GM12873 (cell line): Measurements from ENCODE around the gene HAPSTR1.

Source experiments
- TF ChIP-seq, protein P1 (sequence below): IDR thresholded peaks from 2 replicates; pipeline ENCODE4 v1.5.1; 2012; ENCODE audit warnings: low read depth, mild to moderate bottlenecking, moderate library complexity, low read length, control low read depth; ENCODE audit not compliant: insufficient read depth; ENCODE audit errors: missing control alignments

HAPSTR1 gene

DNA sequence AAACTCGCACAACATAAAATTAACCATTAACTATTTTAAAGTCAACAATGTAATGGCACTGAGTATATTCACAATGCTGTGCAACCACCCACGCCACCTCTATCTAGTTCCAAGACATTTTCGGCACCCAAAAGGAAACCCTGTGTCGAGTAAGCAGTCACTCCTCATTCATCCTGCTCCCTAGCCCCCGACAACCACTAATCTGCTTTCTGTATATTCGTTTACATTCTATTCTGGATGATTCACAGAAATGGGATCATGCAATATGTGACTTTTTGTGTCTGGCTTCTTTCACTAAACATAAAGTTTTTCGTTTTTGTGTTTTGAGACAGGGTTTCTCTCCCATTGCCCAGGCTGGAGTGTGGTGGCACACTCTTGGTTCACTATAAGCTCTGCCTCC is 42.2 kb upstream of the HAPSTR1 start:
- TF ChIP-seq, protein P1, sequence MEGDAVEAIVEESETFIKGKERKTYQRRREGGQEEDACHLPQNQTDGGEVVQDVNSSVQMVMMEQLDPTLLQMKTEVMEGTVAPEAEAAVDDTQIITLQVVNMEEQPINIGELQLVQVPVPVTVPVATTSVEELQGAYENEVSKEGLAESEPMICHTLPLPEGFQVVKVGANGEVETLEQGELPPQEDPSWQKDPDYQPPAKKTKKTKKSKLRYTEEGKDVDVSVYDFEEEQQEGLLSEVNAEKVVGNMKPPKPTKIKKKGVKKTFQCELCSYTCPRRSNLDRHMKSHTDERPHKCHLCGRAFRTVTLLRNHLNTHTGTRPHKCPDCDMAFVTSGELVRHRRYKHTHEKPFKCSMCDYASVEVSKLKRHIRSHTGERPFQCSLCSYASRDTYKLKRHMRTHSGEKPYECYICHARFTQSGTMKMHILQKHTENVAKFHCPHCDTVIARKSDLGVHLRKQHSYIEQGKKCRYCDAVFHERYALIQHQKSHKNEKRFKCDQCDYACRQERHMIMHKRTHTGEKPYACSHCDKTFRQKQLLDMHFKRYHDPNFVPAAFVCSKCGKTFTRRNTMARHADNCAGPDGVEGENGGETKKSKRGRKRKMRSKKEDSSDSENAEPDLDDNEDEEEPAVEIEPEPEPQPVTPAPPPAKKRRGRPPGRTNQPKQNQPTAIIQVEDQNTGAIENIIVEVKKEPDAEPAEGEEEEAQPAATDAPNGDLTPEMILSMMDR, result no peak

DNA sequence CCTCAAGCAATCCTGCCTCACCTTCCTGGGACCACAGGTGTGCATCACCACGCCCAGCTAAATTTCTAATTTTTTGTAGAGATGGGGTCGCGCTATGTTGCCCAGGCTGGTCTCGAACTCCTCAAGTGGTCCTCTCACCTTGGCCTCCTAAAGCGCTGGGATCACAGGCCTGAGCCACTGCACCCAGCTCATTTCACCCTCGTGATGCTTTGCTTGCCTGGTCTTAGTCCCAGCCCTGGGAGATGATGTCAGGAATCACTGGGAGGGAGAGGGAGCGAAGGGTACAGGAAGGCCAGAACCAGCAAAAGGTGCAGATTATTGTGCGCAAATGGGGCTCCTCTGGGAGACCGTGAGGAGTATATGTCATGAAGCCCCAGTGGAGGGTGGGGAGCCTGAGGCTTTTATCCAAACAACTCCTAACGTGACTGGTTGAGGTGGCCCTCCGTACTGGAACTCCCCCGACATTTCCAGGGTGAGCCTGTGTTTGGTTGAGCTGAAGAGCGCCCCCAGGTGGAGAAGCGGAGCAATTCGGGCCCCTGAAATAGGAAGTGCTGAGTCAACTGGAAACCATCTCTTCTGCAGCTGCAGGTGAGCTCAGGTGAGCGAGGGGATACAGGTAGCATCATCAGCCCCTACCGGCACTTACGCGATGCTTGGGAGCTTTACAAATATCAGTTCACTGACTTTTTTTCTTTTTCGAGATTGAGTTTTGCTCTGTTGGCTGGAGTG is 41.2 kb upstream of the HAPSTR1 start:
- TF ChIP-seq, protein P1, result peak; percentile 70

DNA sequence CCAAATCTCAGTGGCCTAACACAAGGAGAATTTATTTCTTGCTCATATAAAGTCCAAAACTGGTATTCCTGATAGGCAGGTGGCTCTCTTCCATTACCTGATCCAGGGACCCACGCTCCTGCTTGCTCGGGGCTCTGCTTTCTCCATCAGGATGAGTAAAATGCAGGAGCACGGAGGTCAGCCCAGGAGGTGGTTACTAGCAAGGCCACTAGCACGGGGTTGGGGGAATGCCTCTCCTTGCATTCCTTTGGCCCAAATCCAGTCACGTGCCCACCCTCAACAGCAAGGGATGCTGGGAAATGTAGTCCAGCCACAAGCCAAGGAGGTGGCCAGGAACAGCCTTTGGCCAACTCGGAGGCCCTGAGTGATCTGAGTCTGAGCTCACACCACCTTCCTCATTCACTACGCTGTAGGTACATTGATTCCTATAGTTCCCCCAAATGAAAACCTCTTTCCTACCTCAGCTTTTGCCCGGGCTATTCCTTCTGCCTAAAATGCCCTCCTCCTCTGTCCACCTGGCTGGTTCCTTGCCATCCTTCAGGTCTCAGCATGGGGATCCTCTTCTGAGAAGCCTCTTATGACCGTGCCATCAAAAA is 38.3 kb upstream of the HAPSTR1 start:
- TF ChIP-seq, protein P1, result no peak

DNA sequence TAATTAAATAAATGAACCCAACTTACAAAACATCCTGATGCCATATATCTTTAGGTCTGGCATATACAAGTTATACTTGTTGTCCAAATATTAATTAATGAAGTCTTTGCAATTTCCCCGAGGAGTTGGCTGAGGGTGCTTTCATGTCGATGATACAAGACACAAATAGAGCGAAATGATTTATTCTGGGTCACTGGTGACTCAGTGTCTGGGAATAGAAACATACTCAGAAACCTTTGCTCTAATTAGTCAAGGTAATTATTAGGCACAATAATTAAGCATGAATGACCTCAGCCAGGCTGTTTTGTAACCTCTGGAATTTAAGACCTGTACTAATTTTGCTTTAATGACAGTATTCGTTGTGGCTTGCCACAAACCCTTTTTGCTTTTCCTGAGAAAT is 37.0 kb upstream of the HAPSTR1 start:
- TF ChIP-seq, protein P1, result no peak

DNA sequence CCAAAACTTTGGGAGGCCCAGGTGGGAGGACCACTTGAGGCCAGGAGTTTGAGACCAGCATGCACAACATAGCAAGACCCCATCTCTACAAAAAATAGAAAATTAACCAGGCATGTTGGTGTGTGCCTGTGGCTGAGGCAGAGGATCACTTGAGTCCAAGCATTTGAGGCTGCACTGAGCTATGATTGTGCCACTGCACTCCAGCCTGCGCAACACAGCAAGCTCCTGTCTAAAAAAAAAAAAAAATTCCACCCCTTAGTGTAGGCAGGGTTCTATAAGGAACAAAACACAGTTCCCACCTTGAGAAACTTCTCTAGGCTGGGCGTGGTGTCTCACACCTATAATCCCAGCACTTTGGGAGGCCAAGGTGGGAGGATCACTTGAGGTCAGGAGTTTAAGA is 36.3 kb upstream of the HAPSTR1 start:
- TF ChIP-seq, protein P1, result no peak

DNA sequence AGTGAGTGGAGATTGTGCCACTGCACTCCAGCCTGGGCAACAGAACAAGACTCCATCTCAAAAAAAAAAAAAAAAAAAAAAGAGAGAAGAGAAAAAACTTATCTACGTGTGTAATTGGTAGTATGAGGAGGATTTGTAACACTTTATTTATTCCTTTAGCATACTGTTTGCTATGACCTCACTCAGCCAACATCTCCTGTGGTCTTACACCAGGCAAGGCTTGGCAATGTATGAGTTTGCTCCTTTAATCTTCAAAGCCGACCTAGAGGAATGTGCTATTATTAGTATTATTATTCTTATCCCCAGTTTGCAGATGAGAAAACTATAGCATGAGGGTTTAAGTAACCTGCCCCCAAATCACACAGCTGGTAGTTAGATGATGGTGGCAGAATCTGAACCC is 35.8 kb upstream of the HAPSTR1 start:
- TF ChIP-seq, protein P1, result no peak

DNA sequence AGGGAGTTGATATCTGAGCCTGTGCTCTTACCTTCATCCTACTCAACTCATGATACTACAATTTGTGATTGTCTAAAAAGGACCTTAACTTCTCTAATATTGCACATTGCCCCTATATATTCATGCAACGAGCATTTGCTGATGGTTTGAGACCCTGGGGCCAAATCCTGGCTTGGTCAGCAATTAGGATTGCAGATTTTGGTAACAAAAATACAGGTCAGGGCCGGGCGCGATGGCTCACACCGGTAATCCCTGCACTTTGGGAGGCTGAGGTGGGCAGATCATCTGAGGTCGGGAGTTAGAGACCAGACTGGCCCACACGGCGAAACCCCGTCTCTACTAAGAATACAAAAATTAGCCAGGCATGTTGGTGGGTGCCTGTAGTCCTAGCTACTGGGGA is 35.4 kb upstream of the HAPSTR1 start:
- TF ChIP-seq, protein P1, result no peak
